Nephron (organoid): ENCODE results near the gene MUC6.
"Not testable (repeated sequence)": the region's sequence is repeated elsewhere in the genome, so short reads cannot be mapped to it uniquely, and the experiment has no call there.

Experiments
- H3K27ac Mint-ChIP-seq, 3 experiments: 2 replicates each; pipeline ENCODE4 v1.8.0; 2020; ENCODE audit warnings: mixed read lengths in 3 of 3, mild to moderate bottlenecking in 2 of 3, moderate library complexity in 1 of 3
- H3K27me3 Mint-ChIP-seq: 2 replicates; pipeline ENCODE4 v1.8.0; 2021; ENCODE audit warnings: low read depth, mild to moderate bottlenecking, moderate library complexity, mixed read lengths
- H3K36me3 Mint-ChIP-seq: 2 replicates; pipeline ENCODE4 v1.8.0; 2020; ENCODE audit warnings: low read depth, mixed read lengths
- H3K4me1 Mint-ChIP-seq: 2 replicates; pipeline ENCODE4 v1.8.0; 2020; ENCODE audit warnings: mixed read lengths
- H3K4me3 Mint-ChIP-seq, 3 experiments: 2 replicates each; pipeline ENCODE4 v1.8.0; 2020; ENCODE audit warnings: mild to moderate bottlenecking in 3 of 3, mixed read lengths in 3 of 3, moderate library complexity in 2 of 3
- H3K9me3 Mint-ChIP-seq: 2 replicates; pipeline ENCODE4 v1.8.0; 2020; ENCODE audit warnings: mixed read lengths
- TF ChIP-seq, protein P1 (sequence below), 3 experiments: fragments of 200-600 bp; sonication (generic); IDR thresholded peaks; one replicate each; pipeline ENCODE4 v1.5.0; 2021; ENCODE audit warnings: antibody characterized with exemption in 3 of 3; ENCODE audit not compliant: unreplicated experiment in 3 of 3

Gene MUC6

DNA sequence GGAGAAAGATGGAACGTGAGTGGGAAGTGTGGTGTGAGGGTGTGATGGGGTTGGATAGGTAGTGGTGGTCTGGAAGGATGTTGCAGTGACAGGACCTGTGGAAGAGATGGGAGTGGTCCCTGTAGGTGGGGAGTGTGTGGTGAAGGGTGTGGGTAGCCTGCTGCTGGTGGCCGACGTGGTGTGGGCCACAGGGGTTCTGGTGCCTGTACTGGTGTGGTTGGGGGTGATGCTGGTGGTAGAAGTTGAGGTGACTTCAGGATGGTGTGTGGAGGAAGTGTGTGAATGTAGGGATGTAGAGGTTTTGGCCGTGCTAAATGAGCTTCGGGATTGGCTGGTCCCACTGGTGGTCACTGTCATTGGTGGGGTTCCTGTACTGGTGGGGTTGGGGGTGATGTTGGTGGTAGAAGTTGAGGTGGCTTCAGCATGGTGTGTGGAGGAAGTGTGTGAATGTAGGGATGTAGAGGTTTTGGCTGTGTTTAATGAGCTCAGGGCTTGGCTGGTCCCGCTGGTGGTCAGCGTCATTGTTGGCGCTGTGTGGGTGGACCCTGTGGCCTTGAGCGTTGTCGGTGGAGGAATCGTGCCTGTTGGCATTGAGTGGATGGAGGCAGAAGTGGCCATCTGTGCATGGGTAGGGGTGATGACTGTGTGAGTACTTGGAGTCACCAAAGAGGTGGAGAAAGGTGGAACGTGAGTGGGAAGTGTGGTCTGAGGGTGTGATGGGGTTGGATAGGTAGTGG is 19.1 kb downstream of the MUC6 start:
- H3K4me1 Mint-ChIP-seq: no peaks in the 10 kb centered on the region
- no peaks in the 10 kb centered on the region for H3K27me3 Mint-ChIP-seq
- H3K36me3 Mint-ChIP-seq: peaks cover 15% of the 10 kb centered on the region
- TF ChIP-seq, protein P1, sequence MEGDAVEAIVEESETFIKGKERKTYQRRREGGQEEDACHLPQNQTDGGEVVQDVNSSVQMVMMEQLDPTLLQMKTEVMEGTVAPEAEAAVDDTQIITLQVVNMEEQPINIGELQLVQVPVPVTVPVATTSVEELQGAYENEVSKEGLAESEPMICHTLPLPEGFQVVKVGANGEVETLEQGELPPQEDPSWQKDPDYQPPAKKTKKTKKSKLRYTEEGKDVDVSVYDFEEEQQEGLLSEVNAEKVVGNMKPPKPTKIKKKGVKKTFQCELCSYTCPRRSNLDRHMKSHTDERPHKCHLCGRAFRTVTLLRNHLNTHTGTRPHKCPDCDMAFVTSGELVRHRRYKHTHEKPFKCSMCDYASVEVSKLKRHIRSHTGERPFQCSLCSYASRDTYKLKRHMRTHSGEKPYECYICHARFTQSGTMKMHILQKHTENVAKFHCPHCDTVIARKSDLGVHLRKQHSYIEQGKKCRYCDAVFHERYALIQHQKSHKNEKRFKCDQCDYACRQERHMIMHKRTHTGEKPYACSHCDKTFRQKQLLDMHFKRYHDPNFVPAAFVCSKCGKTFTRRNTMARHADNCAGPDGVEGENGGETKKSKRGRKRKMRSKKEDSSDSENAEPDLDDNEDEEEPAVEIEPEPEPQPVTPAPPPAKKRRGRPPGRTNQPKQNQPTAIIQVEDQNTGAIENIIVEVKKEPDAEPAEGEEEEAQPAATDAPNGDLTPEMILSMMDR (IDR thresholded peaks at IDR 0.05; ENCODE audit: unreplicated experiment in 3 of 3): no peak
- no peak overlapping the region for H3K4me3 Mint-ChIP-seq
- H3K27ac Mint-ChIP-seq: no peak overlapping the region
- H3K9me3 Mint-ChIP-seq: peaks cover 12% of the 10 kb centered on the region

DNA sequence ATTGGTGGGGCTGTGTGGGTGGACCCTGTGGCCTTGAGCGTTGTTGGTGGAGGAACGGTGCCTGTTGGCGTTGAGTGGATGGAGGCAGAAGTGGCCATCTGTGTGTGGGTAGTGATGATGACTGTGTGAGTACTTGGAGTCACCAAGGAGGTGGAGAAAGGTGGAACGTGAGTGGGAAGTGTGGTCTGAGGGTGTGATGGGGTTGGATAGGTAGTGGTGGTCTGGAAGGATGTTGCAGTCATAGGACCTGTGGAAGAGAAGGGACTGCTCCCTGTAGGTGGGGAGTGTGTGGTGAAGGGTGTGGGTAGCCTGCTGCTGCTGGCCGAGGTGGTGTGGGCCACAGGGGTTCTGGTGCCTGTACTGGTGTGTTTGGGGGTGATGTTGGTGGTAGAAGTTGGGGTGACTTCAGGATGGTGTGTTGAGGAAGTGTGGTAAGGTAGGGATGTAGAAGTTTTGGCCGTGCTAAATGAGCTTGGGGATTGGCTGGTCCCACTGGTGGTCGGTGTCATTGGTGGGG is 19.9 kb downstream of the MUC6 start:
- H3K4me3 Mint-ChIP-seq, H3K27ac Mint-ChIP-seq, H3K27me3 Mint-ChIP-seq, H3K4me1 Mint-ChIP-seq: not testable (repeated sequence)
- Mint-ChIP-seq H3K9me3 (peaks cover 12% of the 10 kb centered on the region), H3K36me3 (peaks cover 19% of the 10 kb centered on the region)

DNA sequence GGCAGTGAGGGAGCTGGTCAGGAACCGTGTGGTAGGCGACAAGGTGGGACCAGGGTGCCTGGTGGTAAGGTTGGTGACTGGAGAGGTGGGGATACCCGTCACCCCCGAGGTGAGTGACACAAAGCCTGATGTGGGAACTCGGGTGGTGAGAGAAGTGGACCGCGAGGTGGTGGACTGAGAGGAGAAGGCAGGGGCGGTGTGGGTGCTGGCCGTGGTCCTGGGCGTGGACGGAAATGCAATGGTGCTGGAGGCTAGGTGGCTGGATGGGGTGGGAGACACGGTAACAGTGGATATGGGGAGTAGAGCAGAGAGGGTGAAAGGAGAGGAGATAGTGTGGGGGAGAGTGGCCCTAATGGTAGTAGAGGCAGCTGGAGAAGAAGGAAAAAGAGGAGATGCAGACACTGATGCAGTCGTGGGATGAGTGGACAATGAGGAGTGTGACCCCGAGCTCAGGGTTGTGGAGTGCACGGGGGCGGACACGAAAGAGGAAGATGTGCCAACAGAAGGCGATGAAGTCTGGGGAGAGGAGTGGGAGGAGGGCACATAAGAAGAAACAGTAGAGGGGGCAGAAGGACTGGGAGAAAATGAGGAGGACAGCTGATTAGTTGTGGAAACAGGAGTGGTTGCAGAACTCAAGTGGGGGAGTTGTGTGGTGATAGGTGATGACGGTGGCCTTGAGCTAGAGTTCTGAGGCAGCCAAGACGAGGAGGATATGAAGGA is 20.5 kb downstream of the MUC6 start:
- H3K27me3 Mint-ChIP-seq: no peaks in the 10 kb centered on the region
- H3K4me3 Mint-ChIP-seq: no peak overlapping the region
- H3K9me3 Mint-ChIP-seq: peaks cover 12% of the 10 kb centered on the region
- TF ChIP-seq, protein P1 (IDR thresholded peaks at IDR 0.05; ENCODE audit: unreplicated experiment in 3 of 3): no peak
- H3K27ac Mint-ChIP-seq: no peak overlapping the region
- H3K36me3 Mint-ChIP-seq: peaks cover 19% of the 10 kb centered on the region
- H3K4me1 Mint-ChIP-seq: no peaks in the 10 kb centered on the region

DNA sequence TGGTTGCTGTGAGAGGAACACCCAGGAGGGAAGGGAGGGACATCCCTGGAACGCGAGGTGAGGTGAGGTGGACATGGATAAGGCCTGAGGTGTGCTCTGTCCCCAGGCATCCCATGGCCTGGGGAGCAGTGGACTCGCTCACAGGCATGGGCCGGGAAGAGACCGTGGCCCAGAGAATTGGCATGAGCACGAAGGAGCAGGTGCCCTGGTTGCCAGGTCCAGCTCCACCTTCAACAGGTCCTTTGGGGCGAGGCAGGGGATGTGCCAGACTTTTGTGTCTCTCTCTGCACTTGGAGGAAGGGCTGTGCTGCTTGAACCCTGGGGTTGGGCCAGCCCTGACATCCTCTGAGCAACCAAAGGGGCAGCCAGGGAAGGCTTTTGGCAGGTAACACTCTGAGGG is 21.5 kb downstream of the MUC6 start:
- Mint-ChIP-seq H3K9me3 (peaks cover 12% of the 10 kb centered on the region), H3K27me3 (no peaks in the 10 kb centered on the region), H3K27ac (no peak overlapping the region), H3K4me3 (no peak overlapping the region), H3K4me1 (no peaks in the 10 kb centered on the region), H3K36me3 (peaks cover 27% of the 10 kb centered on the region)
- TF ChIP-seq, protein P1 (IDR thresholded peaks at IDR 0.05; ENCODE audit: unreplicated experiment in 3 of 3): no peak

DNA sequence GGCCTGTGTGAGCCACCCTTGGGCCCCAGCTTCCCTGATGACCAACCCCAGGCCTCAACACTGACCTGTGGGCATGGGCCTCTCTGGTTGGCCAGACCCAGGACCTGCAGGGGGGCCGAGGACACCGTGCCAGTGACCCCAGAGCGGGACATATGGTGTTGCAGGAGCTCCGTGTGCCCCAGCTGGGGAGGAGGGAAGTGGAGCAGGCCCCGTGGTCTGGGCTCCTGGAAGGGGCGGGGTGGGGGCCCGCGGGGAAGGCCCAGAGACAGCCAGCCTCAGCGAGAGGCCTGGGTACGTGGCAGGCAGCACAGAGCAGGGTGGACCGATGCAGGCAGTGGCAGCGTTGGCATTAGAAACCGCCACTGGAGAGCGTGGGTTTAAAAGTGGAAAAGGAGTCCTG is 22.2 kb downstream of the MUC6 start:
- H3K4me1 Mint-ChIP-seq: peaks cover 5% of the 10 kb centered on the region

DNA sequence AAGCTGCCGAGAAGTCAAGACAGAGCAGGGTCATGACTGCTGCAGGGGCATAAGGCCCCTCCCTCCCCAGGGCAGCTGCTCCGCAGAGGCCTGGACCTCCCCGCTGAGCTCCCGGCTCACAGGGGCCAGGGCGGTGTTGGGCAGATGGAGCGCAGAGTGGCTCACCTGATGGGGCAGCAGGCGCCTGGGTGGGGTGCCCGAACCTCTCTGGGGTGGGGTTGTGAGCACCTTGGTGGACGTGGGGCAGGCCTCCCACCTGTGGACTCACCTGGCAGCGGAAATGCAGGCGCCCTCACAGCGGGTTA is 22.9 kb downstream of the MUC6 start:
- Mint-ChIP-seq H3K9me3 (peaks cover 12% of the 10 kb centered on the region), H3K36me3 (peaks cover 35% of the 10 kb centered on the region), H3K27me3 (no peaks in the 10 kb centered on the region), H3K4me3 (no peak overlapping the region), H3K4me1 (peaks cover 5% of the 10 kb centered on the region), H3K27ac (no peak overlapping the region)
- TF ChIP-seq, protein P1 (IDR thresholded peaks at IDR 0.05; ENCODE audit: unreplicated experiment in 3 of 3): no peak

More for the DNA sequence above, 22.2 kb downstream of the MUC6 start:
- no peak overlapping the region for H3K27ac Mint-ChIP-seq
- no peaks in the 10 kb centered on the region for H3K27me3 Mint-ChIP-seq
- no peak overlapping the region for H3K4me3 Mint-ChIP-seq
- peaks cover 12% of the 10 kb centered on the region for H3K9me3 Mint-ChIP-seq
- H3K36me3 Mint-ChIP-seq: peaks cover 32% of the 10 kb centered on the region
- TF ChIP-seq, protein P1 (IDR thresholded peaks at IDR 0.05; ENCODE audit: unreplicated experiment in 3 of 3): no peak
